ENCODE measurements around the gene KIF2C. TPM values are rescaled to one million over a fixed set of nuclear protein-coding genes. Genes with fewer than 3 reads are reported as not detected.
A peak's percentile ranks its signal among the peaks of the same experiment; 100 is the strongest.

Gene KIF2C
- total RNA-seq, 3 donors from 2014 or later = 0.73 to 2.6 (median 0.98) TPM

GRCh38 chr1:44705470-44705869, 34.2 kb upstream of the KIF2C start:
- no peak overlapping the region for H3K27ac ChIP-seq
- no peaks in the 10 kb centered on the region for H3K36me3 ChIP-seq
- intact Hi-C loops (cut with DNase I; ENCODE audit: low total_unique reads) = no loop called here
- H3K4me3 ChIP-seq = no peak overlapping the region
- no peaks in the 10 kb centered on the region for H3K27me3 ChIP-seq
- no peaks in the 10 kb centered on the region for H3K4me1 ChIP-seq
- no peak for DNase-seq (ENCODE audit: low spot score in 2 of 2)
- no peaks in the 10 kb centered on the region for H3K9me3 ChIP-seq
- TF ChIP-seq, protein P1, sequence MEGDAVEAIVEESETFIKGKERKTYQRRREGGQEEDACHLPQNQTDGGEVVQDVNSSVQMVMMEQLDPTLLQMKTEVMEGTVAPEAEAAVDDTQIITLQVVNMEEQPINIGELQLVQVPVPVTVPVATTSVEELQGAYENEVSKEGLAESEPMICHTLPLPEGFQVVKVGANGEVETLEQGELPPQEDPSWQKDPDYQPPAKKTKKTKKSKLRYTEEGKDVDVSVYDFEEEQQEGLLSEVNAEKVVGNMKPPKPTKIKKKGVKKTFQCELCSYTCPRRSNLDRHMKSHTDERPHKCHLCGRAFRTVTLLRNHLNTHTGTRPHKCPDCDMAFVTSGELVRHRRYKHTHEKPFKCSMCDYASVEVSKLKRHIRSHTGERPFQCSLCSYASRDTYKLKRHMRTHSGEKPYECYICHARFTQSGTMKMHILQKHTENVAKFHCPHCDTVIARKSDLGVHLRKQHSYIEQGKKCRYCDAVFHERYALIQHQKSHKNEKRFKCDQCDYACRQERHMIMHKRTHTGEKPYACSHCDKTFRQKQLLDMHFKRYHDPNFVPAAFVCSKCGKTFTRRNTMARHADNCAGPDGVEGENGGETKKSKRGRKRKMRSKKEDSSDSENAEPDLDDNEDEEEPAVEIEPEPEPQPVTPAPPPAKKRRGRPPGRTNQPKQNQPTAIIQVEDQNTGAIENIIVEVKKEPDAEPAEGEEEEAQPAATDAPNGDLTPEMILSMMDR (IDR thresholded peaks at IDR 0.05) = no peak
- TF ChIP-seq POLR2AphosphoS5 (IDR thresholded peaks at IDR 0.05) (no peak), POLR2A (IDR thresholded peaks at IDR 0.05) (no peak)

DNA sequence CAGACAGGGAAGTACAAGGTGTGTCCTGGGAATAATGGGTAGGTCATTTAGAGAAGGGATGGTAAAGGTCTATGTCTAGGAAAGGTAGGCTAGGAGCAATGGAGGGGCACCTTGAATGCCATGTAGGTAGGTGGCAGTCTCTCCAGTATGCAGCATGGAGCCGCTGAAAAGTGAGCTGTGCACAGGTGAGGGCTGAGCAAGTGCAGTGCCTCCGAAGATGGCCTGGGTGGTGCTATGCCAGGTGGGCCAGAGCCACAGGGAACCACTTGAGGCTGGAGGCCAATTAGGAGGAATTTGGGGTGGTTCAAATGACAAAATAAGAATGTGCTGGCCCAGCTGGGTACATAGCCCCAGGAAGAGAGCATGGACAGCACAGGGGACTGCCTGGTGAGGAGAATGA, 33.7 kb upstream of the KIF2C start:
- no peaks in the 10 kb centered on the region for H3K9me3 ChIP-seq
- no peak overlapping the region for H3K4me3 ChIP-seq
- H3K27me3 ChIP-seq = no peaks in the 10 kb centered on the region
- intact Hi-C loops (cut with DNase I; ENCODE audit: low total_unique reads) = no loop called here
- no peaks in the 10 kb centered on the region for H3K36me3 ChIP-seq
- no peaks in the 10 kb centered on the region for H3K4me1 ChIP-seq
- DNase-seq (ENCODE audit: low spot score in 2 of 2) = no peak
- H3K27ac ChIP-seq = no peak overlapping the region
- no peak for TF ChIP-seq POLR2A (IDR thresholded peaks at IDR 0.05)
- no peak for TF ChIP-seq POLR2AphosphoS5 (IDR thresholded peaks at IDR 0.05)
- TF ChIP-seq, protein P1 (IDR thresholded peaks at IDR 0.05) = no peak

DNA sequence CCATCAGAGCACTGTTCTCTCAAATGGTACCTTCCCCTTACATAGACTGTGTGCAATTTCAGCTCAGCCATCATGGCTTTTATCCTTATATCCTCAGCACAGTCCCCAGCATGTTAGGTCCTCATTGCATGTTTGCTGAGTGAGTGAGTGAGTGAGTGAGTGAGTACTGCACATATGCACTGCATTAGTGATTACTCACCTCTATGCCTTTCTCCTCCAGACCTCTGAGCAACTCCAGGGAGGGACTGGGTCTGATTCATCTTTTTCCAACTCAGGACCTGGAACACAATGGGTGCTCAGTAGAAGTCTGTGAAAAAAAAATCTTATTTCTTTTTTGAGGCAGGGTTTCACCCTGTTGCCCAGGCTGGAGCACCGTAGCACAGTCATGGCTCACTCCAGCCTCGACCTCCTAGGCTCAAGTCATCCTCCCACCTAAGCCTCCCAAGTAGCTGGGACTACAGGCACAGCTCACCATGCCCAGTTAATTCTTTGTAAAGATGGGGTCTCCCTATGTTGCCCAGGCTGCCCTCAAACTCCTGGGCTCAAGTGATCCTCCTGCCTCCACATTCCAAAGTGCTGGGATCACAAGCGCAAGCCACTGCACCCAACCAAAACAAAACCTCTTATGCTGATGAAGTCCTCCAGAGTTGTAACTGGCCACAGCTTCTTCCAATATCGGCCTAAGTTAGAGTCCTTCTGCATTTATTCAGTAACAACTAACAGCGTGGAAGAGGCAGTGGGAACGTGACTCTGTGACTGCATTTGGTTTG, 32.3 kb upstream of the KIF2C start:
- intact Hi-C loops (cut with DNase I; ENCODE audit: low total_unique reads) = no loop called here

GRCh38 chr1:44707959-44708831, 31.4 kb upstream of the KIF2C start:
- Histone ChIP-seq H3K27ac (no peak overlapping the region), H3K4me3 (no peak overlapping the region)

More for the DNA sequence above, 32.3 kb upstream of the KIF2C start:
- Histone ChIP-seq H3K4me1 (no peaks in the 10 kb centered on the region), H3K27ac (no peak overlapping the region), H3K9me3 (no peaks in the 10 kb centered on the region), H3K36me3 (no peaks in the 10 kb centered on the region), H3K4me3 (no peak overlapping the region), H3K27me3 (no peaks in the 10 kb centered on the region)
- DNase-seq (ENCODE audit: low spot score in 2 of 2) = no peak
- TF ChIP-seq POLR2AphosphoS5 (IDR thresholded peaks at IDR 0.05) (no peak), POLR2A (IDR thresholded peaks at IDR 0.05) (no peak)
- TF ChIP-seq, protein P1 (IDR thresholded peaks at IDR 0.05) = no peak

More at GRCh38 chr1:44707959-44708831, 31.4 kb upstream of the KIF2C start:
- H3K27me3 ChIP-seq = no peaks in the 10 kb centered on the region
- H3K9me3 ChIP-seq = no peaks in the 10 kb centered on the region
- intact Hi-C loops (cut with DNase I; ENCODE audit: low total_unique reads) = no loop called here
- no peaks in the 10 kb centered on the region for H3K4me1 ChIP-seq
- DNase-seq (ENCODE audit: low spot score in 2 of 2) = no peak
- TF ChIP-seq, protein P1 (IDR thresholded peaks at IDR 0.05) = peak in 2 of 3 donors; percentile 18 to 30
- TF ChIP-seq POLR2A (IDR thresholded peaks at IDR 0.05) = no peak
- no peak for TF ChIP-seq POLR2AphosphoS5 (IDR thresholded peaks at IDR 0.05)
- H3K36me3 ChIP-seq = no peaks in the 10 kb centered on the region
